K562 (cell line): ENCODE measurements around the gene ARHGAP18. TPM values are rescaled to one million over a fixed set of nuclear protein-coding genes. Genes with fewer than 3 reads are reported as not detected.

ENCODE experiments used
- ATAC-seq: fragments of 200-7000 bp; cut with Tn5 transposase; 3 replicates; pipeline ENCODE4 v1.9.1; 2020; ENCODE audit warnings: moderate library complexity
- BruUV-seq: library from RNA; stranded (reverse); fragments of 400-500 nt; replicated peaks from 2 replicates; lab custom pipeline; 2021; lab: Mats Ljungman, UMichigan
- CTCF ChIA-PET: fragments of 300-600 bp; formaldehyde crosslinking; extraction: SDS; loops from one replicate; lab custom pipeline; 2021; ENCODE audit warnings: low intra/inter-chr PET ratio; lab: Yijun Ruan, JAX
- POLR2A ChIA-PET: fragments of 300-600, 350-650 bp; sonication (Branson Sonifier 250); formaldehyde crosslinking; extraction: SDS; loops from one replicate; lab custom pipeline; 2021; ENCODE audit warnings: antibody characterized with exemption, inconsistent platforms; lab: Yijun Ruan, JAX
- DNase-seq, 4 experiments: peaks; one replicate each; pipeline versions ENCODE4 v3.0.0 to v3.0.0-alpha.2; 2011 to 2018; ENCODE audit warnings: low spot score in 3 of 4, mixed read lengths in 3 of 4; ENCODE audit errors: extremely low read depth in 1 of 4
- FAIRE-seq: peaks from 2 replicates; lab custom pipeline; 2011; peaks lifted over from hg19 to GRCh38; lab: Jason Lieb, UNC
- H2AFZ ChIP-seq: 2 replicates; pipeline ENCODE4 v1.6.0; 2011; ENCODE audit warnings: low read depth, low read length, control low read depth, inconsistent platforms
- H3K27ac ChIP-seq: fragments of 200-600 bp; 3 replicates; pipeline ENCODE4 v1.8.0; 2011; ENCODE audit warnings: low read depth, mild to moderate bottlenecking, control low read depth, inconsistent platforms, low read length, moderate library complexity, mixed read lengths; ENCODE audit errors: extremely low read depth
- H3K27me3 ChIP-seq, 2 experiments: fragments of 300-600 bp in 1 of 2; 2 replicates in 1 of 2; 3 replicates in 1 of 2; pipeline versions ENCODE4 v1.6.0 to v1.8.0; 2011; ENCODE audit warnings: inconsistent platforms in 2 of 2, low read length in 2 of 2, mild to moderate bottlenecking in 1 of 2, mixed read lengths in 1 of 2, moderate library complexity in 1 of 2; ENCODE audit not compliant: control insufficient read depth in 2 of 2, insufficient read depth in 2 of 2
- H3K36me3 ChIP-seq: fragments of 300-600 bp; 3 replicates; pipeline ENCODE4 v1.8.0; 2011; ENCODE audit warnings: mild to moderate bottlenecking, low read length, inconsistent platforms; ENCODE audit not compliant: control insufficient read depth, insufficient read depth
- H3K4me1 ChIP-seq, 2 experiments: fragments of 200-600 bp in 1 of 2; replicated peaks in 1 of 2; 2 replicates in 1 of 2; 3 replicates in 1 of 2; pipeline versions ENCODE4 v1.5.1 to v1.8.0; 2011; ENCODE audit warnings: inconsistent platforms in 2 of 2, low read length in 2 of 2, mild to moderate bottlenecking in 1 of 2, mixed read lengths in 1 of 2, moderate library complexity in 1 of 2; ENCODE audit not compliant: control insufficient read depth in 2 of 2, insufficient read depth in 2 of 2
- H3K4me2 ChIP-seq: 2 replicates; pipeline ENCODE4 v1.6.1; 2011; ENCODE audit warnings: low read length, control low read depth, inconsistent platforms, mixed read lengths; ENCODE audit not compliant: insufficient read depth
- H3K4me3 ChIP-seq: fragments of 200-600 bp; sonication (generic), shearing (Covaris generic); 2 replicates; pipeline ENCODE4 v1.5.1; 2016; ENCODE audit warnings: control low read depth, inconsistent platforms
- H3K79me2 ChIP-seq: fragments of 200-600 bp; 3 replicates; pipeline ENCODE4 v1.8.0; 2011; ENCODE audit warnings: low read length, inconsistent platforms; ENCODE audit not compliant: control insufficient read depth, insufficient read depth
- H3K9ac ChIP-seq, 2 experiments: 2 replicates each; pipeline versions ENCODE4 v1.6.0 to v1.6.1; 2011; ENCODE audit warnings: low read depth in 2 of 2, low read length in 2 of 2, control low read depth in 1 of 2, inconsistent platforms in 1 of 2, mild to moderate bottlenecking in 1 of 2, mixed read lengths in 1 of 2; ENCODE audit not compliant: insufficient read depth in 1 of 2
- H3K9me1 ChIP-seq: one replicate; pipeline ENCODE4 v1.6.0; 2011; ENCODE audit warnings: inconsistent platforms, mild to moderate bottlenecking, low read length, moderate library complexity; ENCODE audit not compliant: control insufficient read depth, insufficient read depth
- H3K9me3 ChIP-seq: replicated peaks from 2 replicates; pipeline ENCODE4 v1.5.1; 2011; ENCODE audit warnings: low read depth, low read length, inconsistent platforms; ENCODE audit not compliant: control insufficient read depth, insufficient read depth
- H4K20me1 ChIP-seq: replicated peaks from 2 replicates; pipeline ENCODE4 v1.6.1; 2011; ENCODE audit warnings: low read length, inconsistent platforms, mixed read lengths; ENCODE audit not compliant: control insufficient read depth, insufficient read depth
- TAL1 ChIP-seq: fragments of 450-650 bp; IDR thresholded peaks from 2 replicates; pipeline ENCODE4 v1.6.1; 2016; ENCODE audit warnings: mild to moderate bottlenecking
- ZNF224 ChIP-seq: sonication (generic); formaldehyde crosslinking; IDR thresholded peaks from 2 replicates; pipeline ENCODE4 v1.8.0; 2022; ENCODE audit warnings: mild to moderate bottlenecking, missing genetic modification reagents
- WGBS: fragments of 100-300 bp; shearing (Covaris generic); methylation state at CpG from one replicate; pipeline ENCODE4 v1.1.6; 2016; ENCODE audit warnings: low coverage, mixed read lengths; ENCODE audit not compliant: insufficient coverage; ENCODE audit errors: missing lambda C conversion rate; 5-methylcytosine and 5-hydroxymethylcytosine counted together
- in situ Hi-C: fragments of 300-500 bp; cut with MboI; formaldehyde crosslinking; loops from 4 replicates; pipeline ENCODE4 v1.15.0; 2018; ENCODE audit warnings: inconsistent platforms, mixed read lengths
- intact Hi-C: fragments of 100-400 bp; cut with micrococcal nuclease; formaldehyde crosslinking; loops from 2 replicates; pipeline ENCODE4 v1.14.2; 2022
- polyA plus RNA-seq, 8 experiments: library from polyadenylated mRNA; depleted of rRNA in 4 of 8; stranded (reverse) in 5 of 8; unstranded in 3 of 8; fragments of >200 nt; fragmentation: Nextera tagmentation in 2 of 8; fragmentation: Illumina TruSeq in 1 of 8; extraction: Ambion mirVana in 2 of 8; extraction: Trizol in 1 of 8; gene quantifications; 2 replicates each; pipeline versions ENCODE4 v1.2.1 to v1.2.3, GENCODE V29; 2011 to 2014; ENCODE audit warnings: inconsistent platforms in 1 of 8, missing spikeins in 1 of 8
- total RNA-seq, 7 experiments: library from RNA; depleted of rRNA in 6 of 7; stranded (reverse); fragments of >200 nt in 6 of 7; fragmentation: Illumina TruSeq in 2 of 7; extraction: Trizol in 2 of 7; gene quantifications; 2 replicates each; pipeline versions ENCODE4 v1.2.1 to v1.2.3, GENCODE V29; 2011 to 2021; ENCODE audit warnings: low replicate concordance in 1 of 7
- TF ChIP-seq, protein P1 (sequence below): fragments of 450-650 bp; IDR thresholded peaks from 2 replicates; pipeline ENCODE4 v1.6.1; 2016

ARHGAP18 gene
- total and polyA plus RNA-seq, 9 of the 15 experiments (the other 6 are each of a cell fraction or from before 2014, with no cell fraction given), result 13.3 to 29.7 (median 21.1) TPM

DNA sequence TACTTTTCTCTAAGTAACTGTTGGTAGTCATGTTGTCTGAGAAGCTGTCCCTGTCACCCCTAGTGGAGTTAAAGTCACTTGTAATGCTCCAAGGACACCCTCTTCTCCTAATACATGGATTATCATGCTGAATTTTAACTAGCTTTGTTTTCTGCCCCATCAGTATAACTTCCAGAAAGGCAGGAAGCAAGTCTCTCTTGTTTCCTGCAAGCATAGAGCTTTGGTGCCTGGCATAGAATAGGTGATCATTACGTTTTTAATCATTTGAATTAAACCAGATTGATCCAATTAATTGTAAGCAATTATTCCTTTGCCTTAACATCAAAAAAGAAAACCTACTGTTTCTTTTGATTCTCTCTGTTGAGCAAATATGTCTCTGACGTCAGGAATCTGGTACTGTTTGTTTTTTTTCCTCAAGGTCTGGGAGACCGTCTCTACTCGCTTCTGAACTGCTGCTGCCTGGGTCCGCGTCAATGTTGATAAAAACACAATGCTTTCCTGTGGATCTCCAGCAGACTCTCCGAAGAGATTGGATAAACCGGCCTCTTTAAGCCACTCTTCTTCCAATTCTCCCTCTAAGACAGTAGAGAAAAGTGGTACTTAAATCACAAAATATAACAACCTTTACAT lies 71.8 kb downstream of the ARHGAP18 start:
- Histone ChIP-seq H3K9me3 (no peaks in the 10 kb centered on the region), H3K36me3 (peaks cover 26% of the 10 kb centered on the region), H3K79me2 (no peaks in the 10 kb centered on the region)
- TF ChIP-seq ZNF224, result no peak
- TF ChIP-seq, all 486 proteins: peak for 0
- ChIA-PET POLR2A (interaction anchor here (0.6 to 2.0 kb wide), 2 partner anchors 9 to 29 kb away, joined by 3 to 7 read pairs; no protein-coding TSS in a partner anchor), CTCF (no interaction called here)
- intact Hi-C loops (no loop called here), in situ Hi-C loops (no loop called here)
- BruUV-seq, result no TSS peak
- H3K4me3 ChIP-seq, result no peak overlapping the region
- H4K20me1 ChIP-seq, result no peaks in the 10 kb centered on the region
- ATAC-seq (no peak), DNase-seq (no peak), FAIRE-seq (no peak)
- no peak overlapping the region for H3K9ac ChIP-seq
- WGBS, result 57% methylated on average over 8 of the region's 8 CpGs
- no peak overlapping the region for H2AFZ ChIP-seq
- H3K4me1 ChIP-seq, result no peaks in the 10 kb centered on the region; a peak in 1 of 5 replicates
- no peaks in the 10 kb centered on the region for H3K9me1 ChIP-seq
- no peak overlapping the region for H3K27ac ChIP-seq
- H3K4me2 ChIP-seq, result no peak overlapping the region
- H3K27me3 ChIP-seq, result no peaks in the 10 kb centered on the region

DNA sequence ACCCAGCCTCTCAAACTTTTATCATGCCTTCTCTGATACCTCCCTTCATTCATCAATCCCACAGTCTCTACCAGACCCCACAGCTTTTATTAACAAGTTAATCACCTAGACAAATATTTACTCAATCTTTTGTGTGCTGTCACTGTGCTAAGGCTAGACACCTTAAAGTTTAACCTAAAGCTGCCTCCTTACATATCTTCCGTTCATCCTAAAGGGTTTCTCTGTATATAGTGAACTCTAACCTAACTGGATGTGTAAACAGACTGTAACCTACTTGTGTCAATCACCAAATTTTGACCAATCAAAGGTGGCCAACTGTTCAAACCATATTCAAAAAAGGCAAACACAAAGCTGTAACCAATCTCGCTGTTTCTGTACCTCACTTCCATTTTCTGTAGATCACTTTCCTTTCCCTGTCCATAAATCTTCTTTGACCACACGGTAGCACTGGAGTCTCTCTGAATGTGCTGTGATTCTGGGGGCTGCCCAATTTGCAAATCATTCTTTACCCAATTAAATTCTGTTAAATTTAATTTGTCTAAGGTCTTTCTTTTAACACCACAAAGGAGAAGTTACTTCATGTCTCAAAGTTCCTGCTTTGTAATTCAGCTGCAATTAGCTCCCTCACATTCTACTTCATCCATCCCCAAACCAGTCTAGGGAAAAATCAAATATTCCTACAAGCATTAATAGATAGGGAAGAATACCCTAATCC lies 72.5 kb downstream of the ARHGAP18 start:
- Histone ChIP-seq H3K4me3 (no peak overlapping the region), H3K36me3 (peaks cover 26% of the 10 kb centered on the region), H3K9me1 (no peaks in the 10 kb centered on the region), H3K79me2 (no peaks in the 10 kb centered on the region), H3K27ac (no peak overlapping the region), H3K9me3 (no peaks in the 10 kb centered on the region), H3K4me1 (no peaks in the 10 kb centered on the region; a peak in 1 of 5 replicates), H3K27me3 (no peaks in the 10 kb centered on the region), H3K9ac (no peak overlapping the region), H3K4me2 (no peak overlapping the region), H4K20me1 (no peaks in the 10 kb centered on the region), H2AFZ (no peak overlapping the region)
- WGBS, result 68% methylated on average over 3 of the region's 3 CpGs
- intact Hi-C loops (no loop called here), in situ Hi-C loops (no loop called here)
- no TSS peak for BruUV-seq
- CTCF ChIA-PET, result no interaction called here
- POLR2A ChIA-PET, result interaction anchor here (0.6 to 2.0 kb wide), 2 partner anchors 8 to 28 kb away, joined by 3 to 7 read pairs; no protein-coding TSS in a partner anchor
- TF ChIP-seq TAL1, result no peak
- TF ChIP-seq, protein P1, sequence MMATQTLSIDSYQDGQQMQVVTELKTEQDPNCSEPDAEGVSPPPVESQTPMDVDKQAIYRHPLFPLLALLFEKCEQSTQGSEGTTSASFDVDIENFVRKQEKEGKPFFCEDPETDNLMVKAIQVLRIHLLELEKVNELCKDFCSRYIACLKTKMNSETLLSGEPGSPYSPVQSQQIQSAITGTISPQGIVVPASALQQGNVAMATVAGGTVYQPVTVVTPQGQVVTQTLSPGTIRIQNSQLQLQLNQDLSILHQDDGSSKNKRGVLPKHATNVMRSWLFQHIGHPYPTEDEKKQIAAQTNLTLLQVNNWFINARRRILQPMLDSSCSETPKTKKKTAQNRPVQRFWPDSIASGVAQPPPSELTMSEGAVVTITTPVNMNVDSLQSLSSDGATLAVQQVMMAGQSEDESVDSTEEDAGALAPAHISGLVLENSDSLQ, result peak; percentile 74
- ATAC-seq (no peak), DNase-seq (no peak), FAIRE-seq (no peak)
